H1 (cell line): ENCODE data around the gene TRIM24. TPM values are rescaled to one million over a fixed set of nuclear protein-coding genes. Genes with fewer than 3 reads are reported as not detected.

Experiments used
- CTCF ChIA-PET: fragments of 300-600 bp; sonication (Branson Sonifier 250); formaldehyde crosslinking; loops from one replicate; lab custom pipeline; 2021; ENCODE audit not compliant: partially characterized antibody; lab: Charles Lee
- POLR2A ChIA-PET: fragments of 300-600 bp; sonication (Branson Sonifier 250); formaldehyde crosslinking; loops from one replicate; lab custom pipeline; 2021; ENCODE audit warnings: inconsistent platforms; ENCODE audit not compliant: partially characterized antibody; lab: Charles Lee
- DNase-seq, 2 experiments: peaks; one replicate each; pipeline versions ENCODE4 v3.0.0 to v3.0.0-alpha.2; 2010 to 2022; ENCODE audit warnings: low spot score in 2 of 2, low read depth in 1 of 2, mixed read lengths in 1 of 2
- FAIRE-seq: peaks from 2 replicates; lab custom pipeline; 2011; peaks lifted over from hg19 to GRCh38; lab: Jason Lieb, UNC
- H2AFZ ChIP-seq: 2 replicates; pipeline ENCODE4 v1.8.1; 2012; ENCODE audit warnings: low read length, inconsistent platforms
- H2AK5ac ChIP-seq: 2 replicates; pipeline ENCODE4 v1.6.1; 2013; ENCODE audit warnings: low read depth, low read length
- H2BK120ac ChIP-seq: replicated peaks from 2 replicates; pipeline ENCODE3; 2013; ENCODE audit warnings: low read depth, low read length, inconsistent platforms
- H2BK12ac ChIP-seq: 2 replicates; pipeline ENCODE4 v1.6.1; 2013; ENCODE audit warnings: low read depth, low read length
- H2BK15ac ChIP-seq: 2 replicates; pipeline ENCODE4 v1.6.1; 2013; ENCODE audit warnings: low read length
- H2BK20ac ChIP-seq: 2 replicates; pipeline ENCODE4 v1.6.1; 2013; ENCODE audit warnings: low read length
- H2BK5ac ChIP-seq: 2 replicates; pipeline ENCODE4 v1.6.1; 2013; ENCODE audit warnings: low read depth, low read length
- H3K14ac ChIP-seq: 2 replicates; pipeline ENCODE4 v1.6.1; 2013; ENCODE audit warnings: inconsistent platforms; ENCODE audit not compliant: insufficient read length
- H3K18ac ChIP-seq: 2 replicates; pipeline ENCODE4 v1.6.1; 2013; ENCODE audit warnings: low read length; ENCODE audit errors: extremely low read depth
- H3K23ac ChIP-seq: 2 replicates; pipeline ENCODE4 v1.6.1; 2013; ENCODE audit warnings: inconsistent platforms; ENCODE audit not compliant: insufficient read length
- H3K23me2 ChIP-seq: 2 replicates; pipeline ENCODE4 v1.6.1; 2013; ENCODE audit warnings: low read depth, low read length
- H3K27ac ChIP-seq: 2 replicates; pipeline ENCODE4 v1.6.1; 2011; ENCODE audit warnings: low read depth, low read length, inconsistent platforms
- H3K27me3 ChIP-seq, 4 experiments: replicated peaks in 1 of 4; 1 replicate in 1 of 4; 2 replicates in 3 of 4; pipeline versions ENCODE4 v1.6.1 to v1.8.1; 2011 to 2013; ENCODE audit warnings: low read length in 3 of 4, mild to moderate bottlenecking in 3 of 4, inconsistent platforms in 2 of 4, mixed read lengths in 2 of 4, moderate library complexity in 1 of 4; ENCODE audit not compliant: control insufficient read depth in 3 of 4, insufficient read depth in 3 of 4; ENCODE audit errors: extremely low read depth in 1 of 4
- H3K36me3 ChIP-seq, 4 experiments: 2 replicates each; pipeline versions ENCODE4 v1.6.1 to v1.8.1; 2011 to 2013; ENCODE audit warnings: mild to moderate bottlenecking in 4 of 4, low read length in 3 of 4, moderate library complexity in 2 of 4, control low read depth in 1 of 4, inconsistent platforms in 1 of 4; ENCODE audit not compliant: insufficient read depth in 4 of 4, control insufficient read depth in 2 of 4
- H3K4ac ChIP-seq: replicated peaks from 2 replicates; pipeline ENCODE3; 2013; ENCODE audit warnings: low read length, low read depth, mixed read lengths, inconsistent platforms; ENCODE audit not compliant: insufficient read length
- H3K4me1 ChIP-seq, 4 experiments: replicated peaks in 1 of 4; 1 replicate in 1 of 4; 2 replicates in 3 of 4; pipeline versions ENCODE4 v1.6.1 to v1.8.1; 2011 to 2013; ENCODE audit warnings: low read length in 3 of 4, inconsistent platforms in 2 of 4, mixed read lengths in 1 of 4; ENCODE audit not compliant: insufficient read depth in 4 of 4, control insufficient read depth in 3 of 4
- H3K4me2 ChIP-seq, 2 experiments: 2 replicates each; pipeline versions ENCODE4 v1.6.1 to v1.8.1; 2011 to 2013; ENCODE audit warnings: low read depth in 2 of 2, low read length in 2 of 2, control low read depth in 1 of 2, inconsistent platforms in 1 of 2, mild to moderate bottlenecking in 1 of 2; ENCODE audit not compliant: insufficient read depth in 1 of 2
- H3K4me3 ChIP-seq, 4 experiments: fragments of 200-600, 300-600 bp in 1 of 4; sonication (generic), shearing (Covaris generic), sonication (Bioruptor Twin) in 1 of 4; 2 replicates each; pipeline versions ENCODE4 v1.5.1 to v1.8.1; 2011 to 2016; ENCODE audit warnings: low read length in 4 of 4, low read depth in 3 of 4, control low read depth in 2 of 4, inconsistent platforms in 2 of 4, mild to moderate bottlenecking in 2 of 4, mixed read lengths in 1 of 4, moderate library complexity in 1 of 4; ENCODE audit not compliant: insufficient read depth in 2 of 4; ENCODE audit errors: extremely low read depth in 1 of 4
- H3K56ac ChIP-seq: replicated peaks from 2 replicates; pipeline ENCODE3; 2013; ENCODE audit warnings: low read depth, mild to moderate bottlenecking, mixed read lengths, low read length, inconsistent platforms; ENCODE audit not compliant: insufficient read length
- H3K79me1 ChIP-seq: 2 replicates; pipeline ENCODE4 v1.6.1; 2013; ENCODE audit warnings: low read depth, low read length, control low read depth
- H3K79me2 ChIP-seq, 2 experiments: 2 replicates each; pipeline versions ENCODE4 v1.6.1 to v1.8.1; 2012 to 2013; ENCODE audit warnings: low read length in 2 of 2, mild to moderate bottlenecking in 2 of 2, inconsistent platforms in 1 of 2; ENCODE audit not compliant: insufficient read depth in 2 of 2, control insufficient read depth in 1 of 2
- H3K9ac ChIP-seq, 4 experiments: replicated peaks in 1 of 4; 1 replicate in 1 of 4; 2 replicates in 3 of 4; pipeline versions ENCODE4 v1.6.1 to v1.8.1; 2011 to 2013; ENCODE audit warnings: low read depth in 3 of 4, low read length in 3 of 4, control low read depth in 2 of 4, mild to moderate bottlenecking in 2 of 4, moderate library complexity in 2 of 4, inconsistent platforms in 1 of 4; ENCODE audit errors: extremely low read depth in 1 of 4
- H3K9me3 ChIP-seq, 2 experiments: 2 replicates each; pipeline versions ENCODE4 v1.6.1 to v1.8.1; 2012 to 2013; ENCODE audit warnings: mild to moderate bottlenecking in 2 of 2, moderate library complexity in 2 of 2, control low read depth in 1 of 2, inconsistent platforms in 1 of 2, low read depth in 1 of 2, low read length in 1 of 2, mixed read lengths in 1 of 2; ENCODE audit not compliant: insufficient read depth in 2 of 2
- H4K20me1 ChIP-seq, 2 experiments: replicated peaks in 1 of 2; 2 replicates each; pipeline versions ENCODE3 to v1.8.1; 2011 to 2013; ENCODE audit warnings: inconsistent platforms in 2 of 2, low read length in 2 of 2, mild to moderate bottlenecking in 1 of 2; ENCODE audit not compliant: insufficient read depth in 2 of 2, control insufficient read depth in 1 of 2
- H4K5ac ChIP-seq: 2 replicates; pipeline ENCODE4 v1.6.1; 2013; ENCODE audit warnings: low read length, low read depth, mixed read lengths, inconsistent platforms; ENCODE audit not compliant: insufficient read length
- H4K8ac ChIP-seq: 2 replicates; pipeline ENCODE4 v1.8.0; 2013; ENCODE audit warnings: mild to moderate bottlenecking, moderate library complexity, low read length, inconsistent platforms; ENCODE audit not compliant: insufficient read depth; ENCODE audit errors: extremely low read depth
- H4K91ac ChIP-seq: replicated peaks from 2 replicates; pipeline ENCODE3; 2013; ENCODE audit warnings: low read length, mixed read lengths, inconsistent platforms; ENCODE audit not compliant: insufficient read length
- CHD2 ChIP-seq: IDR thresholded peaks from 2 replicates; pipeline ENCODE4 v1.6.1; 2012; ENCODE audit warnings: low read length, improper control_type of control experiment
- EP300 ChIP-seq, 2 experiments: IDR thresholded peaks; 1 replicate in 1 of 2; 2 replicates in 1 of 2; pipeline ENCODE4 v1.6.1; 2011 to 2012; ENCODE audit warnings: low read depth in 2 of 2, low read length in 2 of 2, mild to moderate bottlenecking in 2 of 2, borderline replicate concordance in 1 of 2, inconsistent platforms in 1 of 2, moderate library complexity in 1 of 2
- EZH2 ChIP-seq: fragments of 200-600 bp; sonication (generic); IDR thresholded peaks from 2 replicates; pipeline ENCODE4 v1.7.1; 2012; ENCODE audit warnings: low read depth, mild to moderate bottlenecking, moderate library complexity, low read length, inconsistent platforms; ENCODE audit not compliant: severe bottlenecking
- KDM1A ChIP-seq: fragments of 200-600, 300-600 bp; sonication (generic); IDR thresholded peaks from 2 replicates; pipeline ENCODE4 v1.7.1; 2016; ENCODE audit warnings: mild to moderate bottlenecking, low read length, borderline replicate concordance
- PHF8 ChIP-seq: fragments of 200-600 bp; sonication (generic); conservative IDR thresholded peaks from 2 replicates; pipeline ENCODE4 v1.7.1; 2012; ENCODE audit warnings: low read depth, mild to moderate bottlenecking, inconsistent platforms, low read length, moderate library complexity
- SP4 ChIP-seq: IDR thresholded peaks from 2 replicates; pipeline ENCODE4 v1.6.1; 2012; ENCODE audit warnings: low read length, inconsistent platforms
- SUZ12 ChIP-seq: fragments of 200-600 bp; sonication (generic); IDR thresholded peaks from 2 replicates; pipeline ENCODE4 v1.6.1; 2012; ENCODE audit warnings: mild to moderate bottlenecking, inconsistent platforms, low read length, moderate library complexity, mixed read lengths
- WGBS, 2 experiments: shearing (Covaris generic) in 1 of 2; methylation state at CpG; one replicate each; pipeline versions ENCODE4 v1.1.6 to v1.1.7; 2013 to 2015; ENCODE audit warnings: low lambda C conversion rate in 2 of 2, mixed read lengths in 2 of 2, inconsistent platforms in 1 of 2, low coverage in 1 of 2, missing lambda C conversion rate in 1 of 2; ENCODE audit not compliant: insufficient replicate concordance in 2 of 2, insufficient coverage in 1 of 2, insufficient read length in 1 of 2; ENCODE audit errors: extremely low coverage in 1 of 2, missing lambda C conversion rate in 1 of 2; 5-methylcytosine and 5-hydroxymethylcytosine counted together
- polyA plus RNA-seq, 7 experiments: library from polyadenylated mRNA; depleted of rRNA in 3 of 7; stranded (reverse) in 5 of 7; unstranded in 2 of 7; fragments of >200 nt in 5 of 7; fragments of 200-250 nt in 2 of 7; gene quantifications; 1 replicate in 5 of 7; 2 replicates in 1 of 7; 4 replicates in 1 of 7; pipeline versions ENCODE4 v1.2.1 to v1.2.3, GENCODE V29; 2011 to 2013; ENCODE audit warnings: missing spikeins in 2 of 7, mixed read lengths in 2 of 7
- total RNA-seq: library from RNA; stranded (reverse); fragmentation: NEBNext Ultra II Directional; extraction: Animal tissue kit (Norgen Biotek cat#: 25700); gene quantifications from 2 replicates; pipeline ENCODE4 v1.2.1, GENCODE V29; 2021
- TF ChIP-seq, protein P1 (sequence below): IDR thresholded peaks from 2 replicates; pipeline ENCODE4 v1.6.1; 2012; ENCODE audit warnings: inconsistent platforms

The TRIM24 gene
- total and polyA plus RNA-seq, 2 of the 8 experiments (the other 6 are each of a cell fraction or from before 2014, with no cell fraction given): 67.6 to 149 TPM

DNA sequence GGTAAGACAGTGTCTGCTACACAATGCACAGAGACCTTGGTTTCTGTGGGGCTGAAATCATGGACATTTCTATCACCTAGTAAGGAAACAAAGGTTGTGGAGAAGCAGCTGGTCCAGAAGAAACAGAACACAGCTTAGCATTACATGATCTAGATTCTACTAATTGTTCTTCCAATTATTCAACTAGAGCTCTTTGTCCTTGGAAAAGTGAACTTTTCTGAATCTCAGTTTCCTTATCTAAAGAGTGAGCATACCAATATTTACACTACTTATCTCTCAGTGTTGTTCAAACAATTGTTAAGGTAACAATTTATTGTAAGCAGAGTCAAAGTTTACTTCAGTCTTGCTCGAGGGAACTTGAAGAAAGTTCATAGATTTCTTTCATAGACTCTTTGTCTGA lies 42.3 kb upstream of the TRIM24 start:
- H2BK12ac ChIP-seq: no peak overlapping the region
- no peak overlapping the region for H2BK15ac ChIP-seq
- WGBS, 2 experiments: 96% methylated on average over 1 of the region's 1 CpG; no CpG with 5 or more reads in 1 of the 2 experiments
- no peaks in the 10 kb centered on the region for H3K36me3 ChIP-seq
- no peaks in the 10 kb centered on the region for H3K27me3 ChIP-seq
- no peak overlapping the region for H3K56ac ChIP-seq
- H2BK20ac ChIP-seq: no peak overlapping the region
- H3K18ac ChIP-seq: no peak overlapping the region
- H2BK120ac ChIP-seq: no peak overlapping the region
- H4K20me1 ChIP-seq: no peaks in the 10 kb centered on the region
- H2AK5ac ChIP-seq: no peak overlapping the region
- H3K4me2 ChIP-seq: no peak overlapping the region
- no peak overlapping the region for H3K27ac ChIP-seq
- no peaks in the 10 kb centered on the region; the same call in 1 of the 2 replicates for H3K23me2 ChIP-seq
- H4K5ac ChIP-seq: no peak overlapping the region
- DNase-seq (no peak), FAIRE-seq (no peak)
- H2BK5ac ChIP-seq: no peak overlapping the region
- no peak overlapping the region for H4K8ac ChIP-seq
- no peak overlapping the region for H3K4me3 ChIP-seq
- H3K9ac ChIP-seq: no peak overlapping the region
- H3K4me1 ChIP-seq: no peaks in the 10 kb centered on the region
- H3K4ac ChIP-seq: no peak overlapping the region
- H4K91ac ChIP-seq: no peak overlapping the region
- no peaks in the 10 kb centered on the region for H3K9me3 ChIP-seq
- no peaks in the 10 kb centered on the region for H3K79me1 ChIP-seq
- no peaks in the 10 kb centered on the region for H3K79me2 ChIP-seq
- ChIA-PET POLR2A (interaction anchor here (1.7 kb wide), 1 partner anchor 42 kb away, joined by 5 read pairs; the partner anchor contains the start of gene TRIM24), CTCF (interaction anchor here (0.6 to 1.4 kb wide), 5 partner anchors 9 to 402 kb away, joined by 3 to 6 read pairs (median 3); no protein-coding TSS in a partner anchor)
- H3K14ac ChIP-seq: no peak overlapping the region
- H2AFZ ChIP-seq: no peak overlapping the region
- H3K23ac ChIP-seq: no peak overlapping the region
- TF ChIP-seq, protein P1, sequence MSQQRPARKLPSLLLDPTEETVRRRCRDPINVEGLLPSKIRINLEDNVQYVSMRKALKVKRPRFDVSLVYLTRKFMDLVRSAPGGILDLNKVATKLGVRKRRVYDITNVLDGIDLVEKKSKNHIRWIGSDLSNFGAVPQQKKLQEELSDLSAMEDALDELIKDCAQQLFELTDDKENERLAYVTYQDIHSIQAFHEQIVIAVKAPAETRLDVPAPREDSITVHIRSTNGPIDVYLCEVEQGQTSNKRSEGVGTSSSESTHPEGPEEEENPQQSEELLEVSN: no peak
- TF ChIP-seq CHD2 (no peak), PHF8 (no peak), EP300 (IDR thresholded peaks at IDR 0.05; ENCODE audit: borderline replicate concordance in 1 of 2, low read depth in 2 of 2, low read length in 2 of 2) (no peak), KDM1A (no peak), SUZ12 (no peak), SP4 (no peak), EZH2 (no peak)
